ENCODE results near the gene THOC6. TPM values are rescaled to one million over a fixed set of nuclear protein-coding genes. Genes with fewer than 3 reads are reported as not detected.

THOC6 gene
- total RNA-seq (2022; extraction: Qiagen RNA extraction): 24.3 to 39.1 TPM (median 34.7 TPM) in 5 replicates

DNA sequence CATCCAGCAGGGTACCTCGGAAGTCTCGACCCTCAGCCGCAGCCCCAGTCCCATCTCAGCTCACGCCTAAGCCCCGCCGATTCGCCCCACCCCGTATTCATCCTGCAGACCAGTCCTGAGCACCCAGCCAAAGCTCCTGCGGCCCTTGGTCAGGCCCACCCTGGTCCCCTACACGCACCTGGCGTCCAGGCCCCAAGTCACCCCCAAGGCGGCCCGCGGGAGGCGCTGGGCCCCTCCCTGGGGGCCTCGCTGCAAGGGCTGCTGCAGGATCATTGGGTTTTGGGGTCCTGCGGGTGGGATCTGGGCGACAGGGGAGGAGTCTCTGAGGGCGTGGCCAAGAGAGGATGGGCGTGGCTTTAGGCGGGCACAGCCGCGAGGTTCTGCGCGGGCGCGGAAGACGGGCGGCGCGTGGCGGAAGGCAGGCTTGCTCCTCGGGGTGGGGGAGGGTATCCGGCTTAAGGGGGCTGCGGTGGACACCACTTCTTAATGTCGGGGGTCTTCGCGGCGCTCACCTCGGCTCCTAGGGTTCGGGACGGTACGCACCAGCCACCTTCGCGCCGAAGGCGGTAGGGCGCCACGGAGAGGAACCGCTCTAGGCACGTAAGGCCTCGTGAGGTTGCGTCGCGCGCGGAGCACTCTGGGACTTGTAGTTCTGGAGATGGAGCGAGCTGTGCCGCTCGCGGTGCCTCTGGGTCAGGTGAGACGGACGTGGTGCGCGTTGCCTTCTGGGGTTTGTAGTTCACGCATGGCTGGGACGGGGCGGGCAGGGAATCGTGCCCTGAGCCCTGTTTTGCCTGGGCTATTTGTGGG lies at the start of gene THOC6, which contains the start of gene HCFC1R1:
Gene THOC6, plus strand, starts transcription at position 367 of the 810 bp plus-strand sequence. Its CDS starts 292 bp downstream, at position 659.
Gene HCFC1R1, minus strand, starts transcription at position 274 of the 810 bp plus-strand sequence. Its CDS starts 1 bp downstream, at position 273.

DNA sequence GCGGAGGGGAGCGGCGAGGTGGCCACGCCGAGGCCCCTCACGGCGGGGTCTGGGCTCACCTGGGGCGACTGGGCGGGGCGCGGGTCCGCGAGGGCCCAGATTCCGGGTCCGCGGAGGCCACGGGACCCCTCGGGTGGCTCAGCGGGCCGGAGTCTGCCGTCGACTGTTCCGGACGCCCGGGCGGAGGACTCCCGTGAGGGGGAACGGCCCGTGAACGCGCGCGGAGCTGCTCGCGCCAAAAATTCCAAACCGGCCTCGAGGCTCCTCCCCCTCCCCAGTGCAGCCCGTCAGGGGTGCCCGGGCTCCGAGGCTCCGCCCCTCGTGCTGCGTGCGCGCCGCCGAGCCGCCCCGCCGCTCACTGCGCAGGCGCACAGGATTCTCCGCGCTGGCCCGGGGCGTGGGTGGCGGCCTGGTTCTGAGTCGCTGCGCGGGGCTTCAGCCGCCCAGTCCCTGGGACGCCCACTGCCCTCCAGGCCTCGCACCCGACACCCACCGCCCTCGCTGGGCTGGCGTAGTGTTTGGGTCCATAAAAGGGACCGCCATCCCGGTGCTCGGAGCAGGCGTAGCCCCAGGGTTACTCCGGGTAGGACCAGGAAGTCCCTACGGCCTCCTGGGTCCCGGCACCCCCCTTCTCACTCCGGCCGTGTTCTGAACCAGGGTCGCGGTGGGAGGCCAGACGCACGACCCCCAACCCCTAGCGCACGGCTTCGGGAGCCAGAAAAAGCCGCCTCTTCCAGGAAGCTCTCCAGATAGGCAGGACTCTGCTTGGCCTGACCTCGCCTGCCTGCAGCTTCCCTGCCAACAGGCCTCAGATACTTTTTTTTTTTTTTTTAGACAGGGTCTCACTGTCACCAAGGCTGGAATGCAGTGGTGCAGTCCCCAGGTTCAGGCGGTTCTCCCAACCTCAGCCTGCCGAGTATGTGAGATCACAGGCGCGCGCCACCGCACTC lies 43.3 kb upstream of the THOC6 start, which contains the start of gene PKMYT1:
Gene PKMYT1, minus strand, starts transcription at position 220 of the 950 bp plus-strand sequence. CDS start 789 bp downstream, outside the sequence.

DNA sequence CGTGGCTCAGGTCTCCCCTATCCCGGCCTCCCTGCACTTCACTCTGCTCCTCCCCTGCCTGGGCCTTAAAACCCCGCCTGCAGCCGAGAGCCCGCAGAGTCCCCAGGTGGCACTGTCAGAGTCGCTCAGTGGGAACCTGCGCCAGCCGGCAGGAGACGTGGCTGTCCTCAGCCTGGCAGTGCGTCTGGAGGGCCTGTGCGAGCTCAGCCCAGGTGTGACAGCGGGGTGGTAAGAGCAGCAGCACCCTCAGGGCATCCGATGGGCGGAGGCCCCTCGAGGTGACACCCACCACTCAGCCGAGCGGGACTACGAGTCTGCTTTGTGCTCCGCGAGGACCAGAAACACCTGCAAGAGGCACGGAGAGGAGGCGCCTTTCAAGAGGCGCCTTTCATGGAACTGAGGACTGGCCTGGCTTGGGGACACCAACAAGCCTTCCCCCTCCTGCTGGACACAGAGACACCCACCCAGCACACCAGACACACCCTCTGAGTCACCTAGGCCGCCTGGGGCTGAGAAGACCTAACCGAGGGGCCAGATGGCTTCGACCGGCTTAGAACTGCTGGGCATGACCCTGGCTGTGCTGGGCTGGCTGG lies 10.9 kb upstream of the THOC6 start, which contains the start of gene CLDN9:
Gene CLDN9, plus strand, starts transcription at position 96 of the 593 bp plus-strand sequence. Its CDS starts 440 bp downstream, at position 536.

DNA sequence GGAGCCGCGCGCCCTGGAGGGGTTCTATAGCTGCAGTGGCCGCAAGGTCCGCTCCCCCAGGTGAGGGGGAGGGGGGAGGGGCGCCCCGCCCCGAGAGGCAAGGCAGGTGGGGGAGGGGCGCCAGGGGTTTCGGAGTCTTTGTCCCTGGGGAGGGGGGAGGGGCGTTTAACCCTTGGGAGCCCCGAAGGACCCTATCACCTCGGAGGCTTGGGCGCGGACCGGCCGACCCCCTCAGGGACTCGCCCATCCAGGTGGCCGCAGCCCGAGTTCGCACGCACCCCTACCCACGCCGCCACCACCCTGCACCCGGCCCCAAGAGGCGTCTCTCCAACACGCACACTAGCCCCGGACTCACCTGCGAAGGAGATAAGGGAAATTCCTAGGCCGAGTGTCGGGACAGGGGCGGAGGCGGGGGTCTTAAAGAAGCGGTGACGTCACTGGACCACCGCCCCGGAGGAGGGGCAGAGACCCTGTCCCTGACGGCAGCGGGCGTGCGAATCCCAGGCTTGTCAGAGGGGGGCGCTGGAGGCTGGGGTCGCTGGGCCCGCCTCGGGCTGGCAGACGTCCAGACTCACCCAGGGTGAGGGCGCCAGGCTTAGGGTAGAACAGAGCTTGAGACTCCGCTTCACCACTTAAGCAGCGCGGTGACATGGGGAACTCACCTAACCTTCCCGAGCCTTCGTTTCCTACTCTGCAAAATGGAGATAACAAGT lies 5.9 kb upstream of the THOC6 start, which contains the start of gene CLDN6:
Gene CLDN6, minus strand, starts transcription at position 390 of the 713 bp plus-strand sequence. CDS start 2,162 bp downstream, outside the sequence.

DNA sequence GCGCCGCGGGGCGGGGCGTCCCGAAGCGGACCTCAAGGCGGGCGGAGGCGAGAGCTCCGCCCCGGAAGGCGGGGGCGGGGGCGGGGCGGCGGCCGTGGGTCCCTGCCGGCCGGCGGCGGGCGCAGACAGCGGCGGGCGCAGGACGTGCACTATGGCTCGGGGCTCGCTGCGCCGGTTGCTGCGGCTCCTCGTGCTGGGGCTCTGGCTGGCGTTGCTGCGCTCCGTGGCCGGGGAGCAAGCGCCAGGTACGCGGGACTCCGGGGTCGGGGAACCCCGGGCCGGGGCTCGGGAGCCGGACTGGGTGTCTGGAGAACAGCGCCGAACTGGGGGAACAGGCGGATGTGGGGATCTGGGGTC lies 3.6 kb upstream of the THOC6 start, which contains the start of gene TNFRSF12A:
Gene TNFRSF12A, plus strand, starts transcription at position 122 of the 357 bp plus-strand sequence. Its CDS starts 30 bp downstream, at position 152.

DNA sequence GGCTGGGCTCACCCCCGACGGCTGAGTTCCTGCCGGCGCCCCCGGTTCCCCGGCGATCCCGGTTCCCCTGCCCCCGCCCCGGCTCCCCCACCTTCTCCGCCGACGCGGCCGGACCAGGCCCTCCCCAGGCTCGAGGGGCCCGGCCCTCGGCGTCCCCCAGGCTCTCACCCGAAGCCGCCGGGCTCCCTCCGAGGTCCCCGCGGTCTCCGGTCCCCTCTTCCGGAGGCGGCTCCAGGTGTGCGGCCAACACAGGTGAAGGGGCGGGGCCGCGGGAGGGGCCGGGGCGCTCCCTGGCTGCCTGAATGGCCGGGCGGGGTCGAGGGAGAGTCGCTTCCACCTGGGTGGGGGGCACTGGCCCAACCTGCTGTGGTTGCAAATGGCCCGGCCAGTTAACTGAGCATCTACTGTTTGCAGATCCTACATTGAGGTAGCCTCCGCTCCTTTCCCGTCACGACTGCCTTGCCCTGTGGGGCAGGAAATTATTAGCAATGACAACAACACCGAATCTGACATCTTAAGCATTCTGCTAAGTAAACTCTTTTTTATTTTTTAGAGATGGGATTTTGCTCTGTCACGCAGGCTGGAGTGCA lies 13.0 kb downstream of the THOC6 start, which contains the start of gene BICDL2:
Gene BICDL2, minus strand, starts transcription at position 219 of the 590 bp plus-strand sequence. CDS start 1,448 bp downstream, outside the sequence.

DNA sequence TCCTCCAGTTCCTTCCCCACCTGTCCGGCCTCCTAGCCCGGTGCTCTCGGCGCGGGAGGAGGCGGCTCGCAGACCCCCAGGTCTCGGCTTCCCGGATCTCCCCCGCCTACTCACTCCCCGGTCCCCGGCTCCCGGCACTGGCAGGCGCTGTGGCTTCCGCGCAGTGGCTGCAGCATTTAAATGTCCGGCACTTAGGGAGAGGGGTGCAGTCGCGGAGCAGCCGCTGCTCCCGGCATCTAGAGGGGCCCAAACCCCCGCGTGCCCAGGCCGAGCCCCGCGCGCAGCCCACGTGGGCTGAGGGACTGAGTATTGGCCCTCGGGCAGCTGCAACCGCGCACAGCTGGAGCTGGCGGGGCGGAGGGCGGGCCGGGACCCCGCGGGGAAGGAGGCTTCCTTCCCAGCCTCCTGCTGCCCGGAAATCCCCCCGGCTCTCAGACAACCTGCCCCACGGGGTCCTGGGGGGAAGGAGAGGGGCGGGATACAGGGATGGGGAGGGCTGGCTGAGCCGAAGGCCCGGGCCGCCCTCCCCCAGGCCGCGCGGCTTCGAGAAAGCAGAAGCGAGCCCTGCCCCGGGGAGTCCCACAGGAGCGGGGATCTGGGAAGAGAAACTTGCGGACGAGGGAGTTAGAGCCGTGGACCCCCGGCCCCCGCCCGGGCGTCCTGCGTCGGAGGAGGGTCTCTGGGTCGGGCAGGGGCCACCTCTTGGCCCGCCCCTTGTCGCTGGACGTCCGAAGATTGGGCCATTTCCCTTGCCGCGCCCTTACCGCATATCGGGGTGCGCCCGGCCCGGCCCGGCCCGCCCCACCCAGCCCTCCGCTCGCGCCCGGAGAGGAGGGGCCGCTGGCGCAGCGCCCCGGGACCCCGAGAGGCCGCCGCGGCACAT lies 22.2 kb downstream of the THOC6 start, which contains the start of gene MMP25:
Gene MMP25, plus strand, starts transcription at position 804 of the 883 bp plus-strand sequence. CDS start 357 bp downstream, outside the sequence.

DNA sequence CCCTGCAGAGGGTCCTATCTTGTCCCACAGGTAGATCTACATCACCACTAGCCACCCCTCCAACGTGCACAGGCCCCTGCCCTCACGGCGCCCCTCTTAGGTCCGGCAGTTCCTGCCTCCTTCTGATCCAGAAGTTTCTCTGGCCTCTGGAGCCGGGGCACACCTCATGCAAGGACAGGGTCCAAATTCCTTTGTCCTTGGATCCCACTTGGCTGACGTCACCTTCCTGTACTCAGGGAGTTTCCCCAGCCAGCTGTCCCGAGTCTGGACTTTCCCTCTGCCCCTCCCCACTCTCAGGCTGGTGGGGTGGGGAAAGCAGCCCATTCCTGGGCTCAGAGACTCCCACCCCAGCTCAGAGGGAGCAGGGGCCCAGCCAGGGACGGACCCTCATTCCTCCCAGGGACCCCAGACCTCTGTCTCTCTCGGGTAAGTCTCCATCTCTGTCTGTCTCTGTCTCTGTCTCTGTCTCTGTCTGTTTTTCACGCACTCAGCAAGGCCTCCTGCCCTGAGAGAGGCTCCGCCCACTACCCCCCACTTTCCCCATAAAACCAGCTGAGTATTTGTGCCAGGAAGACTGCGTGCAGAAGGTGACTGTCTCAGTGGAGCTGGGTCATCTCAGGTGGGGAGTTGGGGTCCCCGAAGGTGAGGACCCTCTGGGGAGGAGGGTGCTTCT lies 41.4 kb downstream of the THOC6 start, which contains the start of gene IL32:
Gene IL32, plus strand, starts transcription at position 572 of the 673 bp plus-strand sequence. CDS start 172 bp downstream, outside the sequence.

Other genes starting within 250 kb of the THOC6 start
- gene ELOB, start 246.8 kb upstream of the THOC6 start, total RNA-seq (2022; extraction: Qiagen RNA extraction): 441 to 526 TPM (median 493 TPM) in 5 replicates
- not detected in 5 replicates for gene PRSS33, start 236.5 kb upstream of the THOC6 start, total RNA-seq (2022; extraction: Qiagen RNA extraction)
- not detected in 5 replicates for gene PRSS41, start 225.6 kb upstream of the THOC6 start, total RNA-seq (2022; extraction: Qiagen RNA extraction)
- gene PRSS21, start 206.8 kb upstream of the THOC6 start, total RNA-seq (2022; extraction: Qiagen RNA extraction): 0.14 to 0.35 TPM in 2 of 5 replicates, not detected in the others
- 0.74 to 1.2 TPM (median 0.82 TPM) in 5 replicates for gene ZG16B, start 193.7 kb upstream of the THOC6 start, total RNA-seq (2022; extraction: Qiagen RNA extraction)
- 1.2 to 2.8 TPM (median 2.4 TPM) in 5 replicates for gene PRSS22, start 165.9 kb upstream of the THOC6 start, total RNA-seq (2022; extraction: Qiagen RNA extraction)
- 47.2 to 60.5 TPM (median 56.0 TPM) in 5 replicates for gene FLYWCH2, start 140.8 kb upstream of the THOC6 start, total RNA-seq (2022; extraction: Qiagen RNA extraction)
- 18.4 to 33.4 TPM (median 28.8 TPM) in 5 replicates for gene FLYWCH1, start 112.1 kb upstream of the THOC6 start, total RNA-seq (2022; extraction: Qiagen RNA extraction)
- 0.74 to 2.4 TPM (median 2.2 TPM) in 5 replicates for gene KREMEN2, start 59.8 kb upstream of the THOC6 start, total RNA-seq (2022; extraction: Qiagen RNA extraction)
- gene PAQR4, start 54.7 kb upstream of the THOC6 start, total RNA-seq (2022; extraction: Qiagen RNA extraction): 29.3 to 49.0 TPM (median 45.3 TPM) in 5 replicates
- gene PKMYT1, start 43.6 kb upstream of the THOC6 start, total RNA-seq (2022; extraction: Qiagen RNA extraction): 58.3 to 101 TPM (median 92.1 TPM) in 5 replicates
- gene CLDN9, start 11.1 kb upstream of the THOC6 start, total RNA-seq (2022; extraction: Qiagen RNA extraction): 0.30 to 0.52 TPM (median 0.35 TPM) in 5 replicates
- 0.30 to 0.53 TPM (median 0.35 TPM) in 5 replicates for gene CLDN6, start 5.9 kb upstream of the THOC6 start, total RNA-seq (2022; extraction: Qiagen RNA extraction)
- 461 to 723 TPM (median 621 TPM) in 5 replicates for gene TNFRSF12A, start 3.7 kb upstream of the THOC6 start, total RNA-seq (2022; extraction: Qiagen RNA extraction)
- 204 to 258 TPM (median 252 TPM) in 5 replicates for gene HCFC1R1, start 93 bp upstream of the THOC6 start, total RNA-seq (2022; extraction: Qiagen RNA extraction)
- gene BICDL2, start 12.9 kb downstream of the THOC6 start, total RNA-seq (2022; extraction: Qiagen RNA extraction): not detected in 5 replicates
- gene MMP25, start 22.5 kb downstream of the THOC6 start, total RNA-seq (2022; extraction: Qiagen RNA extraction): 0.52 to 1.0 TPM (median 0.90 TPM) in 5 replicates
- gene IL32, start 41.6 kb downstream of the THOC6 start, total RNA-seq (2022; extraction: Qiagen RNA extraction): 22.4 to 40.0 TPM (median 27.1 TPM) in 5 replicates
- gene ZSCAN10, start 75.3 kb downstream of the THOC6 start, total RNA-seq (2022; extraction: Qiagen RNA extraction): 0.03 to 0.05 TPM in 2 of 5 replicates, not detected in the others
- gene ZNF205, start 88.6 kb downstream of the THOC6 start, total RNA-seq (2022; extraction: Qiagen RNA extraction): 10.8 to 15.5 TPM (median 14.6 TPM) in 5 replicates
- 8.9 to 13.7 TPM (median 11.8 TPM) in 5 replicates for gene ZNF213, start 111.0 kb downstream of the THOC6 start, total RNA-seq (2022; extraction: Qiagen RNA extraction)
- gene OR1F1, start 164.2 kb downstream of the THOC6 start, total RNA-seq (2022; extraction: Qiagen RNA extraction): 0.24 to 0.60 TPM (median 0.40 TPM) in 5 replicates
- 7.1 to 8.8 TPM (median 8.0 TPM) in 5 replicates for gene ZNF200, start 211.1 kb downstream of the THOC6 start, total RNA-seq (2022; extraction: Qiagen RNA extraction)
- not detected in 5 replicates for gene MEFV, start 232.6 kb downstream of the THOC6 start, total RNA-seq (2022; extraction: Qiagen RNA extraction)